ENCODE measurements around the gene OBSCN.

OBSCN gene

GRCh38 chr1:228410671-228411070 is 202.8 kb downstream of the OBSCN start:
- DNase-seq, result no peak

DNA sequence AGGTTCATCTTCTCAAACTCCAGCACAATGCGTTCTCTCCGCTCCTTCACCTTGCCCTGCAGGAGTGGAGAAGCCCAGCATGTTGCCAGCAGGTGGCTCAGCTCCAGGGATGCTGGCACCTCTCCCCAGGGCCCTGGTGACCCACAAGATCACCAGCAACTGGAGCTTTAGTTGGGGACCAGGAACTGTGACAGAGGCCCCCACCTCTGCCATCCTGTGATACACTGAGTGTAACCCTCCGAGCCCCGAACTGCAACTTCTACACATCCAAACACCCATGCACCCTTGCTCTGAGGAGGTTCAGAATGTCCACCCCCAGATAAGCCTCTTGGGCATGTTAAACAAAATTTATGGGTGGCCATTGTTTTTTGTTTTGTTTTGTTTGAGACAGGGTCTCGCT is 203.3 kb downstream of the OBSCN start:
- DNase-seq, result no peak

DNA sequence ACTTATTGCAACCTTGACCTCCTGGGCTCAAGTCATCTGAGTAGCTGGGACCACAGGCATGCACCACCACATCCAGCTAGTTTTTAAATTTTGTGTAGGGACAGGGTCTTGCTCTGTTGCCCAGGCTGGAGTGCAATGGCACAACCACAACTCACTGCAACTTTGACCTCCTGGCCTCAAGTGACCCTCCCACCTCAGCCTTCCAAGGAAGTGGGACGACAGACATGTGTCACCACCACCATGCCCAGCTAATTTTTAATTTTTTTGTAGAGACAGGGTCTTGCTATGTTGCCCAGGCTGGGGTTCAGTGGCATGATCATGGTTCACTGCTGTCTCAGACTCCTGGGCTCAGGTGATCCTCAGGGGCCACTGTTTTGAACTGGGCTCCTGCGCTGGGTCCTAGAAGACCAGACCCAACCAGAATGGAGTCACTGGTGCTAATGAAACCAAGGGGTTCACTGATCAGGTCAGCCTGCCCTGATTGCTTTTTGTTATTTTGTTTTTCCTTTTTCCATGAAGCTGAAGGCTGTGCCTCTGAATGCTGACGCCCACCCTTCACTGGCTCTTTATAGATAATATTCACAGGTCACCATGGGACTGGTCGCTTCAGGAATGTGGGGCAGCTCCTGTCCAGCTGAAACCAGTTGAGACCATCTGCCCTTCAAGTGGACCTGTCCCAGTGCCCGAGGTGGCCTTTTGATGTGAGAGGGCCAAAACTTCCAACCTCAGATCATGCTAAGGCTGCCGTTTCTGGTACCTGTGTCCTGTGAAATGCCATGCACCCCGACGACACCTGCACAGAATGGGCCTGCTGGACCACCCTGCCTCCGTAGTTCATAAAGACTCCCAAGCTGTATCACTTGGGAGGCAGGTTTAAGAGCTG is 203.9 kb downstream of the OBSCN start:
- DNase-seq, result no peak

DNA sequence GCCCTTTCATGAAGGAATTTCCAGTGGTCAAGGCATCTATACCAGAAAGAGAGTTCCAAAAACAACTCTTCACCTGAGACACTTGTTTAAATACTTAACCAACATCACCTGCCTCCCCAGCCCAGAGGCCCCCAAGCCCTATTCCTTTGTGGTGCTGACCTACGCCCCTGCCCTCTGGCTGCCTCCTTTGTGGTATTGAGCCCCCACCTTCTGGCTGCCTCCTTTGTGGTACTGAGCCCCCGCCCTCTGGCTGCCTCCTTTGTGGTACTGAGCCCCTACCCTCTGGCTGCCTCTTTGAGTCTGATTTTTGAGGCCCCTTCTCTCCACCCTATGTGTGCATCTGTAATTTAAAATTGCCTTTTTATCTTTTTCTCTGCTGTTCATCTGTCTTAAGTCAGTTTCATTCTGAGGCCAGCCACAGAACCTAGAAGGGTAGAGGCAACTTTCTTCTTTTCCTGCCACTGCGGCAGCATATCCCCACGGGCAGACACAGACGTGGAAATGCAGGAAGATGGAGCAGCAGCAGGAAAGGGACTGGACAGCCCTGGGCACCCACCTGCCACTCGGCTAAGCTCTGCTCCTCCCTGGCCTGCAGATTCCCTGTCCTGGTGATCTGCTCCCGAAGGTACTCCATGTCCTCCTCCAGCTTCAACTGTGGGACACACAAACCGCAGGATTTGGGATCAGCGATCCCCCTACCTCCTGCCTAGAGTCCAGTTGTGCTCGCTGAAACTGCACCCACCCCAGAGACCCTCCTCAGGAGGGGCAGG is 205.6 kb downstream of the OBSCN start:
- DNase-seq, result no peak

DNA sequence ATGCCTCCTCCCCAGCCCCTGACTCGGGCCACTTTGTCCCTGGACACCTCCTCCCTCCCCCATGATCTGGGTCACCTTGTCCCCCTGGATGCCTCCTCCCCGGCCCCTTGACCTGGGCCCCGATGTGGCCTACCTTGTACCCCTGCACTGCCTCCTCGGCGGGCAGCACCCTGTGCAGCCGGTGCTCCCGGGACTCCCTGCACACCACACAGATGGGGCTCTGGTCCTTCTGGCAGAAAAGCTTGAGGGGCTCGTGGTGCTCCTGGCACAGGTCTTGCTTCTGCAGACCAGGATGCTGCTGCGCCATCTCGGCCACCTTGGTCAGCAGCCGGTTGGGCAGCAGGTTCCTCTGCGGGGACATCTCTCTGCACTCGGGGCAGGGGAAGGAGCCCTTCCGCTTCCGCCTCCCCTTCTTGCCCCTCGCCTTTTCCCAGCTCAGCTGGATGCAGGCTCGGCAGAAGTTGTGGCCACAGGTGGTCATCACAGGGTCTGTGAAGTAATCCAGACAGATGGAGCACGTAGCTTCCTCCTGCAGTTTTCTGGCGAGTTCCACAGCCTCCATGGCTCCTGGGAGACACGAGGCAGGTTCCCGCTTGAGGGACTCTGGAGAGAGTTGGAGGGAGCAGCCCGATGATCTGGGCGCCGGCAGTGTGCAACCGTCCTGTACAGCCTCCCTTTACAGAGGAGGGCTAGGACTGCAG is 206.8 kb downstream of the OBSCN start:
- DNase-seq, result no peak

GRCh38 chr1:228415221-228415620 is 207.4 kb downstream of the OBSCN start:
- DNase-seq, result no peak

DNA sequence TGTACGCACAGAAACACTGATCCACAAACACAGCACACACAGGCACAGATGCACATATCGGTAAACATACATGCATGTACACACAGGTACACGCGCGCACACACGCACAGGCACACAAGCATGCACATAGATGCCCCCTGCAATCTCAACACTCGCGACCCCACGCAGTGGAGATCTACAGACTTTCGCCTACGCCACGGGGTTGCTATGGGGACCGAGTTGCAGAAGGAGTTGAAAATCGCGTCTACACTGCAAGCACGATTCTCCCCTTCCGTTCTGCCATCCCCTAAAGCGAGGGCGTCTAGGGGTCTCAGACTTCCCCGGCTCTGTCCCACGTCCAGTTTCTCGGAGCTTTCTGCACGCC is 208.0 kb downstream of the OBSCN start:
- DNase-seq, result no peak

DNA sequence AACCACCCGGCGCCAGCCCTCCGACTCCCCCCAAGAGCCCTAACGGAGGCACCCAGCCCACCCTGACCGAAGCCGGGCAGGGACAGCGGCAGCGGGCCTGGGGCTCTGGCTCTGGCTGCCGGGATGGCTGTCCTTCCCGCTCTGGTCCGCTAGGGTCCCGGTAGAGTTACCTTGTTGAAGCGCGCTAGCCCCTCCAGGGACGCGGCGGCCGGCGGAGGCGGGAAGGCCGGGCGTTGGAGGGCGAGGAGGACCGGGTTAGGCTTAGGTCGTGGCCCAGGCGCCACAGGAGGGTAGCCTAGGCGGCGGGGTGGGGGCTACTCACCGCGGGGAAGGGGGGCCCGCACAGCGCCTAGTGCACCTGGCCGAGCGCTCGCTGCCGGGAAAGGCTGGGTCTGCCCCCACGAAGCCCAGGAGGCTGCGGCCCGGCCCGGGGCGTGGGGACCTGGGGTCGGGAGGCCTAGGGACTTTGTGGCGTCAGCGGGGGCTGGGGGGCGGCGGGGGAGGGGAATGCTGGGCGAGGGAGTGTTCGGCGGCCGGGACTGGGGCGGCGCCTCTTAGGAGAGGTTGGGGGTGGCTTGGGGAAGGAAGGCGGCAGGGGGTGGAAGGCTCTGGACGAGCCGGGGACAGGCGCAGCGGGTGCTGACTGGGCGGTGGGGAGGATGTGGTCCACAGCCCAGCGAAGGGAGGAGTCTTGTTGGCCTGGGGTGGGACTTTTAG is 208.5 kb downstream of the OBSCN start, which contains the start of gene TRIM17:
TSS of gene TRIM17 (minus strand) at position 645 of the 717 bp plus-strand sequence. CDS start 1,789 bp downstream, outside the sequence.
- no peak for DNase-seq

DNA sequence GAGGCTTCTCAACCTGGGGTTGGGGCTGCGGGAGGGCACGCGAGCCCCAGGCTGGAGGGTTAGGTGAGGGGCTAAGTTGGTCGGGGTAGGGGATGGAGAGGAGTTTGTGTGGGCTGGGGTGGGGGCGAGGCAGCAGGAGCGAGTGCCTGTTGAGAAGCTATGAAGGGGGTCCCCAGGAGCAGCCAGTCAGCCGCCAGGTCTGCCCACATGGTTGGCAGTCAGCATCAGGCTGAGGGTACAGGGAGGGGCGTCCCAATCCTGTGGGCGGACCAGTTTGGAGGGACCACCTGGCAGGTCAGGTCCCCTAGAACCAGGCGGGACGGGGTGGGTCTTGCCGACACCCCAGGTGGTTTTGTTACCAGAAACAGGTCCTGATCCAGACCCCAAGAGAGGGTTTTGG is 209.2 kb downstream of the OBSCN start:
- no peak for DNase-seq

- no peak for DNase-seq
These were observed 209.8 kb downstream of the OBSCN start for GRCh38 chr1:228417483-228418203.

DNA sequence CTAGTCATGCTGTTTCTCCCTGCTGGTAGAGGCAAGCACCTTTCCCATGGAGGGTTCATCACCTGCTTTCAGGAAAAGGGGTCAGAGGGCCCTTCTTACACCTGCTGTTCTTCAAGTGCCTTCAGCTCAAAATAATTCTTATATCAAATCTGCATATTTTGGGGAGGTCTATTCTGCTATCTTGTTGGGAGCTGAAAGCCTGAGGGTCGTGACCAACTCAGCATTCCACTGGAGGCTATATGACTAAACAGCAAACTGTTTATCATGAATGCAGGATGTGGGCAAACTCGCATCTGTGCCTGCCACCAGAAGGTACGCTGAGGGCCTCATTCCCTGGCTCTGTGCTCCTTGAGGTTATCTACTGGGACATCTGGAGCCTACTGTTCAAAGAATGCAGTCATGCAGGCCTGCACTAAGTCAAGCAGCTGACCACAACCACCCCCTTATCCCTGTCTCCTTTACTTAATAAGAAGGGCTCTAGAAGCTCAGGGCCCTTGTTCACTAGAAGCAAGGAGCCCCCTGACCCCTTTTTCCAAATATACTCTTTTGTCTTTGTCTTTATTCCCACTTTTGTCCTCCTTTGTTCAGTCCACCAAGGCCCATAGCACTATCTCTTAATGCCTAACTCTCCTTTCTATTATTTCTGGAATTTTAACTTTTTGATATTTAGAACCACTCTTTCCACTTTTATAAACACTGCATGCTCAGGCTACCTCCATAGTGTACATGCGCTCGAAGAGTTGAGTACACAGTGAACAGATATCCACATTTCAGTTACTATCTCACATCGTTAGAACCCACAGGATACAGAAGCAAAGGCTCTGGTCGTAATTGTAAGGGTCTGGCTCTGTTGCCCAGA is 213.4 kb downstream of the OBSCN start:
- no peak for DNase-seq

DNA sequence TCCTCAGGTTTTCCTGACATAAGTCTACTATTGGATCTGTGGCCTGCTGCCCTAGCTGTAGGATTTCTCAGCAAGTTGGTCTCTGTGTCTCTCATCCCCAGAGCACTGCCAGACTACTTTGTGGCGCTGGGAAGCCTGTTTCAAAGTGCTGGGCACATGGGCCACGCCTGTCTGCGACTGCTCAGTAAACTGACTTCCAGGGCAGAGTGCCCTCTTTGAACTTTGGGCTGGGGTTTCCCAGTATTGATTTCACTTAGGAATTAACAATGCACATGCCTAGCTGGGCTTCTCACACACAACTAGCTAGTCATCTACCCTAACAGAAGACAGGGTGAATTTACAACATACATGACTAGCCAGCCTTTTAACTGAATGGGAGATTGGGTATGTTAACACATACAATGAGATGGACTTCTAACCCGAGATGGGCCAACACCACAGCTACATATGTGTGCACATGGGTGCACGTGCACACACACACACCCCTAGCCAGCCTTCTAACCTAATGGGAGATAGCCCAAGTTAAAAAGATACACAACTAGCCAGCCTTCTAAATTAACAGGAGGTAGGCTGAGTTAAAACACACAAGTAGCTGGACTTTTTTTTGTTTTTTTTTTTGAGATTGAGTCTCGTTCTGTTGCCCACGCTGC is 215.7 kb downstream of the OBSCN start:
- no peak for DNase-seq

- DNase-seq, result no peak
These were observed 217.1 kb downstream of the OBSCN start for GRCh38 chr1:228424685-228425660.

GRCh38 chr1:228426518-228427175 is 218.8 kb downstream of the OBSCN start:
- DNase-seq, result no peak

DNA sequence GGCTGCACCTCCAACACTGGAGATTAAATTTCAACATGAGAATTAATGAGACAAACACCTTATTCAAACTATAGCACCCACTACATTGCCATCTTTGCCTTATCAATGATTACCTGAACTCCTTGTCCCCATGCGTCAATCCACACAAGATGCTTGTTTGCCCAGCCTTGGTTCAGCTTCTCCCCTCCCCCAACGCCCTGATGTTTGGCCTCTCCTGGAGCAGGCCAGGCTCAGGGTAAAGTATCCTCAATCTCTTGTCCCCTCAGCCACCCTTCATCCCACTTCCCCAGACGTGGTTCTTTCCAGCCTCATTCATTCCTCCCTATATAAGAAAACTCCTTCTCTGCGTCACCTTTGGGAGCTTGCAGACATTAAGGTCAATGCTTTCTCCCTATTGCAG is 220.6 kb downstream of the OBSCN start:
- no peak for DNase-seq
